Activated naive CD4-positive, alpha-beta T cell treated with Interleukin-2 at 50 U/mL for 16 hours (primary cell): Measurements from ENCODE around the gene MCM3.

Source experiments
- DNase-seq: peaks from one replicate; pipeline ENCODE4 v3.0.0-alpha.2; 2020

Gene MCM3

DNA sequence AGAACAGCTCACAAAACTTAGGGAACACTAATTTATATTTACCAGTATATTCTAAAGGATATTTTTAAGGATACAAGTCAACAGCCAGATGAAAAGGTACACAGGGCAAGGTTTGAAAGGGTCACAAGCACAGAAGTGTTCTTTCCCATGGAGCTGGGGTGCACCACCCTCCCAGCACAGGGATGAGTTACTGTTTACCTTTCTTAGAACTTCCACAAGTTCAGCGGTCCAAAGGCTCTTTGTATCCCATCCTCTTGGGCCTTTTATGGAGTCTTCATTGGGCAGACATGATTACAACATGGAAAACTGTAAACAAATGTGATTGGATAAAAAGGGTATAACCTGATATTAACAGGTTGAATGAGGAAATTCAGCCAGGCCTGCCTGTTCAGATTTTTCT is 39.1 kb downstream of the MCM3 start:
- DNase-seq: no peak

DNA sequence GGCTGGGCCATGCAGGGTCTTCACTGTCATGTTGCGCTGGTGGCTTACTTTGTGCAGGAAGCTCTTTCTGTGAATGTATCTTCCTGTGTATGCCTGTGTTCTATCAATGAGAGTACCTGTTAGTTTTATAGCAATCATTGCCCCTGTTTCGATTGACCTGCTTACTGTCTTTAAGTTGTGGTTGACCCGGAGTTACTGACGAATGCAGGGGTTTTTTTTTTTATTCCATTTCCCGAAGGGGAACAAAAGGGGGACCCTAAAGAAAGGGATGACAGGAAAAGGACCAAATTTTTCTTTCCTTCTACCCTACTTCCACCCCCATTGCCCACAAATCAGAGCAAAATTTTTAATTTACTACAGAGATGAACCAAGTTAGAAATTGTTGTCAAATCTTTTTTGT is 40.1 kb downstream of the MCM3 start, which contains the start of gene IL17F:
Gene IL17F (minus strand): TSS at position 101 of the 400 bp plus-strand sequence. CDS start 71 bp downstream, at position 30.
- no peak for DNase-seq

DNA sequence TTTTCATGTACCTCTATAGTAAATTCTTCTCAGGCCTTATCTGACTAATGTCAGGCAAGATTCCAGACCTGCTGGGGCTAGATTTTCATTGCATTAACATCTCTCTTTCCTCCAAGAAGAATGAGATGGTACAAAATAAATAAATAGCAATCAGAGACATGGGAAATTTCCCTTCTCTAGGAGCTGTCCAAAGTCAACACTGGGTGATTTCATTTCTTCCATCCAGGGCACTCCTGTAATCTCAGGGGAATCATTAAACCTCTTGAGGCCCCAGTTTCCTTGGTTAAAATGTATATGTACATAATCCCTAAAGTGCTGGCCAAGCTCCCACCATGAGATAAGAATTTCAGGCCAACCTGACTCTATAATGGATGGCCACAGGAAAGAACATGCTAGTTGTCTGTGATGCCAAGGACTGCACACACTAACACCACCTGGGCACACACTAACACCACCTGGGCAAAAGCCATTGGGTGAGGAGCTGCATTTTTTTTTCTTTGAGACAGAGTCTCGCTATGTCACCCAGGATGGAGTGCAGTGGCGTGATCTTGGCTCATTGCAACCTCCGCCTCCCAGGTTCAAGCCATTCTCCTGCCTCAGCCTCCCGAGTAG is 41.2 kb downstream of the MCM3 start:
- no peak for DNase-seq

DNA sequence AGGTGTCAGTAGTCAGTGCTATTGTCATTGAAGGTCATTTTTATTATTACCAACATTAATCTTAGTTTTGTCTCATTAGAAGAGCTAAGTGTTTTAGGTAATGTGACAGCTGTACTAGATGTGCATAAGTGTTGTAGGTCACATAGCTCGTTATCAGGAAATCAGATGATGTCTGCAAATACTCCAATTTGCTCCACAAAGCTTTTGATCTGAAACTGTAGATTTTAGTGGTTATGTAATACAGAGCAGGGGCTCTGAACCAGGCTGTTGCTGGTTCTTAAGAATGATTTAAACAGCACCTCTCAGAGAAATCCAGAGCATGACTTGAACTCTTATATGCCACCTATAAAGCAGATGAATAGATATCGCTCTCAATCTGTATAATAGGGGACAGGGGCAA is 42.7 kb downstream of the MCM3 start:
- DNase-seq: no peak

DNA sequence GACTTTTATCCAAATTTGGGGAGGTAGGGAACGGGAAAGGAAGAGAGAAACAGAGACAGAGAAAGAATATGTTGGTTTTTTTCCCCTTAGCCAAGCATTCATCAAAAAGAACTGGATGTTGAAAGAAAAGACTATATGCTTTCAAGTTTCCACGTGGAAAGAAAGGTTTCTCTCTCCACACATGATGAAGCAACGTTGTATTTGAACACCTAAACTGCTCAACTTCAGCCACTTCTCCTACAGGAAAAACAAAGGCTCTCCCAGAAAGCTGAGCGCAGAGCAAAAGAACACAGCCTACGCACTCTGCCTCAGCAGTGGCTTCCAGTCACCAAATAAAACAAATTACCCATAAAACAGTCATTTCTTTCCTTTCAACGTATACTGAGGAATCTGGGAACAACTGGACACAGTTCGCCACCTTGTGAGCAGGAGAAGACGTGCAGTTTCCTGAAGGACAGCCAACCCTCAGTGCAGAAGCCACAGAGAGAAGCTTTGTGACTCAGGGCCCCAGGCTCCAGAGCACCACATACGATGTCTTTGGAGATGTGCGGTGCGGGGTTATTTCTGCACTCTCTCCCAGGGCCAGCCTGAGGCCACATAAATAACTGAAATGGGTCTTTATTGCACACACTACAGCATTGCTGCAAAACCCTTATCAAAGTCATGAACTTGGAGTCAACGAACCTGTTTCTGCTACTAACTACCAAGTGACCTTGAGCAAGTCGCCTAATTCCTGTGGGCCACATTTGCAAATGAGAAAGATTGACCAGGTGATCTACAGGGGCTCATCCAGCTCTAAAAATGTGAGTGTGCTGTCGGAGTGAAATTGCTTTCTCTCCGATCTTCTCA is 50.3 kb downstream of the MCM3 start:
- peak; percentile 16 for DNase-seq

DNA sequence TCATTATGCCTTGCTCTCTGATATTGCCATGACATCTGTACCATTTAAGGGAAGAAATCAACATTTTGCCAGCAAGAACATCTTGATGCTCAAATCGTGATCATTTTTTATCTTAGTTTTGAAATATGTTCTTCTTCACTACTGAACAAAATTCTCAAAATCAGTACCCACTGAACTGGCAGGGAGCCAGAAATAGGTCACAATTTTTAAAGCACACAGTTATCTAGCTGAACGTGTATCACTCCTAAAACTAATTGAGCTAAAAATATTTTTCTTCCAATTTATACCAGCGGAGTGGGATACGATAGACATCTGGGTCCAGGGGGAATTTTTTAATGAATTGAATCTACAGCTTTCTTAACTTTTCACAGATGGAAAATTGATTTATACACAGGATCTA is 51.5 kb downstream of the MCM3 start:
- no peak for DNase-seq

DNA sequence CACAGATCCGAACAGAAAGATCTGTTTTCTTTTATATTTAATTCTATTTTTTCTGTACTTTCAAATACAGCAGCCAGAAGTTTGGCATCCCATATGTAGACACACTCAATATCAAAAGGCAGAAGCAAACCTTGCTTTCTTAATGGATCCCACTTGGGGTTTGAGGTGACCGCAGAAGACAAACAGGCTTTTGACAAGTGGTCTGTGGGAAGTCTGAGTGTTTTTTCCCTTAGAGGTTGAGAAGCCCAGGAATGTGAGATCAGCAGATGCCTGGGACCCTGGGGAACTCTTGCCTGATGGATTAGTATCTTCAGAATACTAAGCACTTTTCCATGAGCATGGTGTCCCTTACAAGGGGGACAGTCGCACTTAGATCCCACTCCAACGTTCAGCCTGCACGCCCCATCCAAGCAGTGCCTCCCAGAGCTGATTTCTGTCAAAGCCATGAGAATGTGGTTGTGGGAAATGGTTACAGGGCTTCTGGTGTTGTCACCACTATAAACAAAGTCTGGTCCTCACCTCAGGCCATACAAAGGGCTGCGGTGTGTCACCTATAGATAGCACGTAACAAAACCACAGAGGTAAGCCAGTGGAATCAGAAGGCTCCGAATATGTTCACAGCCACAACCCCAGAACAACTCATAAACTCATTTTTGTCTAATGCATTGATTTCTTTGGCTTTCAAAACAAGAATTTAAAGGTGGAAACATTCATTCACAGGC is 53.0 kb downstream of the MCM3 start:
- DNase-seq: peak; percentile 35

DNA sequence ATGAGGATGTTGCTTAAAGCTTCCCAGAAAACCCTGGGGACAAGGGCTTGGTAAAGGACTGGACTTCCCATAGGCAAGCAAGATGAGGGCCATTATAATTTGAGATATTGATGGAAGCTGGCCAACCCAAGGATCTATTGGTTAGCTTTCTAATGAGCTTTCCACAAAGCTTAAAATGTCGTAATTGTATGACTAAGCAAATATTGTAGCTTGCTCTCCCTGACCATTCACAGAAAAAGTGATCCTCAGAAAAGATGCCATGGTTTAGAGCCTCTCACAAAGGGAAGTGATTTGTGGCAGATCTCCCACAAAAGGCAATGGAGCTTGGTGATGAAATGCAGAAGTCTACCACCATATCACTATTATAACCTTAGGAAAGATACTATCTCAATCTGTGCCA is 53.9 kb downstream of the MCM3 start:
- no peak for DNase-seq

DNA sequence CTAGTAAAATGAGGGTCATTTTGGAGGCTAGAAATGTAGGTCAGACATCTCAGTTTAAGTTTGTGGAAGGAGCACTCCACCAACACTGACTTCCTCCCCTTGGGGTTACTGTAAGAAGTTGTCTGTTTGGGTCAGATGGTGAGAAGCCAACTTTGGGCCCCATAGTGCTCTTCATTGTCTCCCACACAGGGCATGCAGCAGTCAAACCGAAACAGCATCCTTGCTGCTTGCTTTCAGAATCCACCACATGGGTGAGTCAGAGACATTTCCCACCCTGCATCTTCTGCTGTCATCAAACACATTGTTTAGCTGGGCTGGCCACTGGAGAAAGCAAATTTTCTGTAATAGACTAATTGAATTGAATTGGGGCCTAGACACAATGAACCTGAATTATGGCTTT is 57.0 kb downstream of the MCM3 start:
- DNase-seq: peak; percentile 73

DNA sequence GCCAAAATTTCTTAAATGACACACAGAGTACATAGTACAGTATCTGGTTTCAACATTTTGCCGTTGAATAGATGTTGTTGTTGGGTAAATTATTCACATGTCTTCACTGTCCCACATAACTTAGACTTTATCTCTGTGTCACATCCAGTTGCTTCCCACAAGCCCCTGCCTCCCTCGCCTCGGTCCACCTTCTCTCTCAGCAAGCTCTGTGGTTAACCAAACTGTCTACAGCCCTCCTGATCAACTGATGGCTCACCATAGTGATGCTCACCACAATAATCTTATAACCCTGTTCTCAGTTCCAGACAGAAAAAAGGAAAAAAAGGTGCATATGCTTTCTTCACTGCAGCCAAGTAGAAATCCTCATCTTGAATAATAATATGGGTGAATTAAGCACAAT is 63.2 kb downstream of the MCM3 start:
- DNase-seq: peak; percentile 49

DNA sequence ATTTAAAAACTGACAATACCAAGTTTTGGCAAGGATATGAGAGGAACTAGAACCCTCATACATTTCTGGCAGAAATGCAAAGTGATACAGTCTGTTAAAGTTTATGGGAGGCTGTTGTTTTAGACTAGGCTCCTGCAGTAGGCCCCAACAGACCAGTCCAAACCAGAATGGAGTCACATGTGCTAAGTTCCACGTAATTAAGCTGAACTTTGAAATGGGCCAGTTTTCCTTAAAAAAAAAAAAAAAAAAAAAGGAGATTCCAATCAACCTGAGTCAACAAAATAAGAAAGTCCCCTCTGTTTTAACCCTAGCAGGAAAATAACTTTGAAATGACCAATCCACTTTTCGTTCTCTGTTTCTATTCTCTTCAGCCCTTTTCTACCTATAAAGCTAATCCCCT is 66.8 kb downstream of the MCM3 start:
- no peak for DNase-seq

DNA sequence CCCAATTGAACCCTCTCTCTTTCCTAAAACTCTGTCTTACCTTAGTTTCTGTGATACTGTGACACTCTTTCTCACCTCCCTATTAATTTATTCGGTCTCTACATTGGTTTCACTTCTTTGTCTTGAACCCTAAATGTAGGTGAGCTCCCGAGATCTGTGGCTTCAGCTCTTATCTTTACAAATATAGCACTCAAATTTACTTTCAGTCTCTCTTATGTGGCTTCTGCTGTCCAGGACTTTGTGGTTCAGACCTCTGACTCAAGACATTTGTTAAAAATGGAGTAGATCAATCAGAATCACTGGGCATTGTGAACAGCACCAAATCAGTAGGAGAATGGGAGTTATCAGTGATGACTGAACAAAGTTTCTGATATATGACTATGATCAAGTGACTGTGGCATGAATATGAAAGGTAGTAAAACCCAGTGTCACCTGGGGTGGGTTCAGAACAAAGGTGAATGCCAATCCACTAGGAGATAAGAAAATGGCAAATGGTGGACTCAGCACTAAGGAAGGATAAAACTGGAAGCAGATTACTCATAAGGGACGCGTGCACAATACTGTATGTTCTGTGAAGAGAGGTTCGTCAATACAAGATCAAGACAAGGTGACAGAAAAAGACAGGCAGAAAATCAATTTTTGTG is 67.5 kb downstream of the MCM3 start:
- no peak for DNase-seq

DNA sequence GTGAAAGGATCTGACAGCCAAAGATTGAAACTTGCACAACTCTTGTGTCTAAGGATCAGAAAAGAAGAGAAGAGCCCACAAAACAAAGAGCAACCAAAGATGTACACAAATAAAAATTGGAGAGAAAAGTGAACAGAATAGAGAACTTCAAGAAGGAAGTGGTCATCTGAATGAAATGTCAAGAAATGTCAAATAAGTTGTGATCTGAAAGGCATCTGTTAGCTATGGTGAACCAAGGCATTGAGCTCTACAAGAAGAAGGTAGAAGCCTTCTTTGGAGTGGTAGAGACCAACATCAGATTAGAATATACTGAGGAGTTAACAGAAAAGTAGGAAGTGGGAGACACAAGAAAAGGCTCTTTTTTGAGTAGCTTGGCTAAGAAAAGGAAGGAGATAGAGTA is 68.8 kb downstream of the MCM3 start:
- no peak for DNase-seq
